Measurements from ENCODE around the gene KCNK16. TPM values are rescaled to one million over a fixed set of nuclear protein-coding genes. Genes with fewer than 3 reads are reported as not detected.

Gene KCNK16
- total and polyA plus RNA-seq, 4 donors = not detected

DNA sequence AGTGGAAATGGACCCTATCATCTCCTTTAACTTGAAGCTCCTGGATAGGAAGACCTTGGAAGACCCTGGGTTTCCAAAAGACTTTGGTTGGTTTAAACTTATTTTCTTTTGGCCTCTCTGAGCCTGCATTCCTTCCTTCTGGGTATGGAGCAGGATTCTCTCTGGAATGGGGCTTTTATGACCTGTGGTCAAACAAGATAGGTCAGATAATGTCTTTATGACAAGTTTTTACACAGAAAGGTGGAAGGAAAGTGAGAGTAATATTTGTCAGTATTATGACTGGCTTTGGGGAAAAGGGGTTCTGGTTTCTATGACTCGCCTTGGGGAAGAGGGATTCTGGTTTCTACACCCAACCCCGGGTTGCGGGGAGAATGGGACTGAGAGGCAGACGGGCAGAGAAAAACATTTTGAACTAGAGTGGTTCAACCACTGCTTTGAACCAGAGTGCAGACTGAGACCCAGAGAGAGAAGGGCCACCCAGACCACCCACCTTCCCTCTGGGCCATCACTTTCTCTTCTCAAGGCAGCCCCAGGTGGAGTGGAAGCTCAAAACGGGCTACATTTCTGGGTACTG is 55.6 kb downstream of the KCNK16 start:
- TF ChIP-seq, protein P1, sequence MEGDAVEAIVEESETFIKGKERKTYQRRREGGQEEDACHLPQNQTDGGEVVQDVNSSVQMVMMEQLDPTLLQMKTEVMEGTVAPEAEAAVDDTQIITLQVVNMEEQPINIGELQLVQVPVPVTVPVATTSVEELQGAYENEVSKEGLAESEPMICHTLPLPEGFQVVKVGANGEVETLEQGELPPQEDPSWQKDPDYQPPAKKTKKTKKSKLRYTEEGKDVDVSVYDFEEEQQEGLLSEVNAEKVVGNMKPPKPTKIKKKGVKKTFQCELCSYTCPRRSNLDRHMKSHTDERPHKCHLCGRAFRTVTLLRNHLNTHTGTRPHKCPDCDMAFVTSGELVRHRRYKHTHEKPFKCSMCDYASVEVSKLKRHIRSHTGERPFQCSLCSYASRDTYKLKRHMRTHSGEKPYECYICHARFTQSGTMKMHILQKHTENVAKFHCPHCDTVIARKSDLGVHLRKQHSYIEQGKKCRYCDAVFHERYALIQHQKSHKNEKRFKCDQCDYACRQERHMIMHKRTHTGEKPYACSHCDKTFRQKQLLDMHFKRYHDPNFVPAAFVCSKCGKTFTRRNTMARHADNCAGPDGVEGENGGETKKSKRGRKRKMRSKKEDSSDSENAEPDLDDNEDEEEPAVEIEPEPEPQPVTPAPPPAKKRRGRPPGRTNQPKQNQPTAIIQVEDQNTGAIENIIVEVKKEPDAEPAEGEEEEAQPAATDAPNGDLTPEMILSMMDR (IDR thresholded peaks at IDR 0.05; ENCODE audit: control extremely low read depth, extremely low read depth) = no peak
- Histone ChIP-seq H3K4me3 (no peak overlapping the region), H3K27me3 (ENCODE audit: control insufficient read depth in 3 of 3, insufficient read depth in 3 of 3, low read length in 2 of 3) (no peaks in the 10 kb centered on the region), H3K9ac (ENCODE audit: insufficient read depth in 1 of 2, low read length in 2 of 2) (no peak overlapping the region), H3K27ac (ENCODE audit: low read depth in 1 of 2, low read length in 1 of 2) (no peak overlapping the region), H3K9me3 (ENCODE audit: control insufficient read depth in 4 of 4, insufficient read depth in 3 of 4, low read length in 3 of 4) (no peaks in the 10 kb centered on the region), H3K4me1 (ENCODE audit: control insufficient read depth in 5 of 5, insufficient read depth in 5 of 5, low read length in 5 of 5) (peaks cover 0 to 5% (median 0%) of the 10 kb centered on the region in 5 donors), H3K36me3 (ENCODE audit: control insufficient read depth in 4 of 4, insufficient read depth in 4 of 4, low read length in 4 of 4) (no peaks in the 10 kb centered on the region)
- DNase-seq (no peak), ATAC-seq (ENCODE audit: insufficient read depth, low FRiP score) (no peak)
- 86 to 88% methylated on average over 5 of the region's 5 CpGs for WGBS, 2 donors

GRCh38 chr6:39266375-39266774 is 56.1 kb downstream of the KCNK16 start:
- Histone ChIP-seq H3K9me3 (ENCODE audit: control insufficient read depth in 4 of 4, insufficient read depth in 3 of 4, low read length in 3 of 4) (no peaks in the 10 kb centered on the region), H3K9ac (ENCODE audit: insufficient read depth in 1 of 2, low read length in 2 of 2) (no peak overlapping the region), H3K4me1 (ENCODE audit: control insufficient read depth in 5 of 5, insufficient read depth in 5 of 5, low read length in 5 of 5) (peaks cover 0 to 5% (median 0%) of the 10 kb centered on the region in 5 donors), H3K36me3 (ENCODE audit: control insufficient read depth in 4 of 4, insufficient read depth in 4 of 4, low read length in 4 of 4) (no peaks in the 10 kb centered on the region), H3K4me3 (no peak overlapping the region), H3K27ac (ENCODE audit: low read depth in 1 of 2, low read length in 1 of 2) (no peak overlapping the region), H3K27me3 (ENCODE audit: control insufficient read depth in 3 of 3, insufficient read depth in 3 of 3, low read length in 2 of 3) (no peaks in the 10 kb centered on the region)
- TF ChIP-seq, protein P1 (IDR thresholded peaks at IDR 0.05; ENCODE audit: control extremely low read depth, extremely low read depth) = no peak
- WGBS, 2 donors = 76 to 88% methylated on average over 2 of the region's 2 CpGs
- DNase-seq (peak in 1 of 3 donors; percentile 6), ATAC-seq (ENCODE audit: insufficient read depth, low FRiP score) (no peak)

Other genes starting within 250 kb of the KCNK16 start
- 10 to 100 TPM; 15.4 to 17.5 TPM for gene SAYSD1, start 207.5 kb downstream of the KCNK16 start, total RNA-seq
- 10 to 100 TPM in 1 of 2 donors, 1 to 10 TPM in 1; 9.8 to 17.8 TPM for gene SAYSD1, start 207.5 kb downstream of the KCNK16 start, polyA plus RNA-seq
- 10 to 100 TPM; 20.5 to 22.0 TPM for gene KCNK5, start 93.2 kb downstream of the KCNK16 start, total RNA-seq
- 10 to 100 TPM in 1 of 2 donors, 1 to 10 TPM in 1; 6.0 to 11.7 TPM for gene KCNK5, start 93.2 kb downstream of the KCNK16 start, polyA plus RNA-seq
- gene KCNK17, start 8.3 kb downstream of the KCNK16 start, total RNA-seq = 1 to 10 TPM; 2.6 to 6.0 TPM
- gene KCNK17, start 8.3 kb downstream of the KCNK16 start, polyA plus RNA-seq = 1 to 10 TPM; 2.9 to 4.0 TPM

Measured in lung (tissue), 12 donors.